Sigmoid colon (tissue), 7 donors: ENCODE data around the gene CDH13. TPM values are rescaled to one million over a fixed set of nuclear protein-coding genes. Genes with fewer than 3 reads are reported as not detected.

Experiments used
- DNase-seq: peaks from one replicate; pipeline ENCODE4 v3.0.0-alpha.2; 2019
- H3K27ac ChIP-seq, 4 donors: fragments of 200-600 bp; sonication (generic); one replicate each; pipeline ENCODE4 v1.5.1; 2016 to 2019; ENCODE audit warnings: mild to moderate bottlenecking in 1 of 4
- H3K27me3 ChIP-seq, 3 donors: fragments of 200-600 bp; sonication (generic); one replicate each; pipeline ENCODE4 v1.5.1; 2019; ENCODE audit warnings: mild to moderate bottlenecking in 1 of 3
- H3K36me3 ChIP-seq, 4 donors: fragments of 200-600 bp; sonication (generic); one replicate each; pipeline ENCODE4 v1.5.1; 2016 to 2019
- H3K4me1 ChIP-seq, 4 donors: fragments of 200-600 bp; sonication (generic); one replicate each; pipeline ENCODE4 v1.5.1; 2017 to 2019
- H3K4me3 ChIP-seq, 4 donors: fragments of 200-600 bp; sonication (generic); one replicate each; pipeline ENCODE4 v1.5.1; 2017 to 2019; ENCODE audit warnings: mild to moderate bottlenecking in 2 of 4, moderate library complexity in 1 of 4
- H3K9me3 ChIP-seq, 4 donors: fragments of 200-600 bp in 3 of 4; sonication (generic) in 3 of 4; one replicate each; pipeline versions ENCODE4 v1.5.1 to v1.6.1; 2013 to 2019
- CTCF ChIP-seq, 4 experiments: fragments of 450-650 bp in 3 of 4; fragments of 200-600 bp in 1 of 4; IDR thresholded peaks; one replicate each; pipeline ENCODE4 v1.5.1; 2016 to 2019; ENCODE audit warnings: antibody characterized with exemption in 4 of 4, mild to moderate bottlenecking in 3 of 4, moderate library complexity in 2 of 4
- EP300 ChIP-seq, 4 donors: sonication (generic); formaldehyde crosslinking; IDR thresholded peaks; one replicate each; pipeline ENCODE4 v1.6.1; 2017; ENCODE audit warnings: antibody characterized with exemption in 4 of 4
- POLR2A ChIP-seq, 2 donors: fragments of 450-650 bp; IDR thresholded peaks; one replicate each; pipeline ENCODE4 v1.6.1; 2016; ENCODE audit warnings: antibody characterized with exemption in 2 of 2, mild to moderate bottlenecking in 2 of 2, moderate library complexity in 2 of 2
- POLR2AphosphoS5 ChIP-seq, 4 donors: sonication (generic); formaldehyde crosslinking; IDR thresholded peaks; one replicate each; pipeline ENCODE4 v1.6.1; 2017; ENCODE audit warnings: antibody characterized with exemption in 4 of 4
- WGBS, 2 donors: extraction: QIAGEN DNeasy Blood & Tissue Kit; methylation state at CpG; one replicate each; pipeline ENCODE4 v1.1.7; 2013; 5-methylcytosine and 5-hydroxymethylcytosine counted together
- intact Hi-C: fragments of 100-400 bp; cut with DNase I; formaldehyde crosslinking; loops from one replicate; pipeline ENCODE4 v1.15.1; 2023
- polyA plus RNA-seq, 3 donors: library from polyadenylated mRNA; stranded (reverse); fragments of 200-250 nt; gene quantifications; one replicate each; pipeline ENCODE4 v1.2.3, GENCODE V29; 2013
- total RNA-seq, 4 donors: library from RNA; depleted of rRNA; stranded (reverse); fragments of >200 nt; gene quantifications; one replicate each; pipeline ENCODE4 v1.1.0, GENCODE V29; 2016
- donor health status: healthy with polysubstance abuse.
- donor health status: Bipolar disorder and iron deficiency.
- donor health status: healthy.

CDH13 gene
- total and polyA plus RNA-seq, 7 donors, result 0.60 to 17.6 (median 11.8) TPM

- Histone ChIP-seq H3K36me3 (no peaks in the 10 kb centered on the region), H3K4me1 (no peaks in the 10 kb centered on the region), H3K27me3 (no peaks in the 10 kb centered on the region), H3K9me3 (no peaks in the 10 kb centered on the region), H3K4me3 (no peak overlapping the region), H3K27ac (no peak overlapping the region)
- intact Hi-C loops, result no loop called here
- TF ChIP-seq EP300 (IDR thresholded peaks at IDR 0.05) (no peak), POLR2A (IDR thresholded peaks at IDR 0.05) (no peak)
- DNase-seq, result no peak
Observed at GRCh38 chr16:83269048-83269447, 642.3 kb downstream of the CDH13 start.

- WGBS, 2 donors, result 67 to 80% methylated on average over 2 of the region's 2 CpGs
- no peak overlapping the region for H3K27ac ChIP-seq
- H3K4me1 ChIP-seq, result no peaks in the 10 kb centered on the region
- no peak overlapping the region for H3K4me3 ChIP-seq
- H3K27me3 ChIP-seq, result no peaks in the 10 kb centered on the region
- no peak for TF ChIP-seq EP300 (IDR thresholded peaks at IDR 0.05)
- no peak for TF ChIP-seq POLR2A (IDR thresholded peaks at IDR 0.05)
- TF ChIP-seq CTCF (IDR thresholded peaks at IDR 0.05), result no peak
- no peak for TF ChIP-seq POLR2AphosphoS5 (IDR thresholded peaks at IDR 0.05)
- H3K36me3 ChIP-seq, result no peaks in the 10 kb centered on the region
- H3K9me3 ChIP-seq, result no peaks in the 10 kb centered on the region
- intact Hi-C loops, result no loop called here
- DNase-seq, result no peak
Observed at GRCh38 chr16:83269541-83269940, 642.8 kb downstream of the CDH13 start.

- intact Hi-C loops, result no loop called here
- H3K4me1 ChIP-seq, result no peaks in the 10 kb centered on the region
- no peaks in the 10 kb centered on the region for H3K27me3 ChIP-seq
- H3K27ac ChIP-seq, result no peak overlapping the region
- TF ChIP-seq CTCF (IDR thresholded peaks at IDR 0.05) (no peak), POLR2AphosphoS5 (IDR thresholded peaks at IDR 0.05) (no peak), POLR2A (IDR thresholded peaks at IDR 0.05) (no peak), EP300 (IDR thresholded peaks at IDR 0.05) (no peak)
- no peaks in the 10 kb centered on the region for H3K9me3 ChIP-seq
- 58 to 77% methylated on average over 4 of the region's 4 CpGs for WGBS, 2 donors
- no peak overlapping the region for H3K4me3 ChIP-seq
- no peak for DNase-seq
- no peaks in the 10 kb centered on the region for H3K36me3 ChIP-seq
Observed at GRCh38 chr16:83270061-83270460, 643.3 kb downstream of the CDH13 start.

GRCh38 chr16:83270640-83271039 lies 643.9 kb downstream of the CDH13 start:
- Histone ChIP-seq H3K9me3 (no peaks in the 10 kb centered on the region), H3K27ac (no peak overlapping the region), H3K4me3 (no peak overlapping the region), H3K27me3 (no peaks in the 10 kb centered on the region), H3K4me1 (no peaks in the 10 kb centered on the region), H3K36me3 (no peaks in the 10 kb centered on the region)
- WGBS, 2 donors, result 28 to 59% methylated on average over 3 of the region's 3 CpGs
- DNase-seq, result no peak
- TF ChIP-seq POLR2A (IDR thresholded peaks at IDR 0.05) (no peak), EP300 (IDR thresholded peaks at IDR 0.05) (no peak), POLR2AphosphoS5 (IDR thresholded peaks at IDR 0.05) (no peak), CTCF (IDR thresholded peaks at IDR 0.05) (no peak)
- intact Hi-C loops, result no loop called here

- intact Hi-C loops, result no loop called here
- Histone ChIP-seq H3K36me3 (no peaks in the 10 kb centered on the region), H3K27me3 (no peaks in the 10 kb centered on the region), H3K27ac (no peak overlapping the region), H3K9me3 (no peaks in the 10 kb centered on the region), H3K4me1 (no peaks in the 10 kb centered on the region), H3K4me3 (no peak overlapping the region)
- 35 to 58% methylated on average over 2 of the region's 2 CpGs for WGBS, 2 donors
- DNase-seq, result no peak
- no peak for TF ChIP-seq EP300 (IDR thresholded peaks at IDR 0.05)
- TF ChIP-seq POLR2AphosphoS5 (IDR thresholded peaks at IDR 0.05), result no peak
- no peak for TF ChIP-seq CTCF (IDR thresholded peaks at IDR 0.05)
Observed at GRCh38 chr16:83271123-83271522, 644.4 kb downstream of the CDH13 start.
